HepG2 (cell line): Measurements from ENCODE around the gene MAP3K5. TPM values are rescaled to one million over a fixed set of nuclear protein-coding genes. Genes with fewer than 3 reads are reported as not detected.

Experiments used
- ATAC-seq: fragments of 200-7000 bp; cut with Tn5 transposase; 3 replicates; pipeline ENCODE4 v1.9.1; 2020; ENCODE audit warnings: mild to moderate bottlenecking, moderate library complexity
- BruUV-seq: library from RNA; stranded (reverse); fragments of 400-500 nt; replicated peaks from 2 replicates; lab custom pipeline; 2021; lab: Mats Ljungman, UMichigan
- CTCF ChIA-PET: fragments of 300-600 bp; formaldehyde crosslinking; extraction: SDS; loops from one replicate; lab custom pipeline; 2021; ENCODE audit warnings: low total read pairs, inconsistent platforms, low intra/inter-chr PET ratio; lab: Yijun Ruan, JAX
- POLR2A ChIA-PET: fragments of 350-600 bp; sonication (Branson Sonifier 250); formaldehyde crosslinking; loops from one replicate; lab custom pipeline; 2020; ENCODE audit warnings: antibody characterized with exemption, inconsistent platforms; lab: Yijun Ruan, JAX
- DNase-seq: peaks from one replicate; pipeline ENCODE4 v3.0.0-alpha.2; 2015; ENCODE audit warnings: low spot score
- FAIRE-seq: peaks from 3 replicates; lab custom pipeline; 2011; peaks lifted over from hg19 to GRCh38; lab: Jason Lieb, UNC
- H2AFZ ChIP-seq: one replicate; pipeline ENCODE4 v1.6.1; 2011; ENCODE audit warnings: low read length, inconsistent platforms
- H3K27ac ChIP-seq: fragments of 300-600 bp; 3 replicates; pipeline ENCODE4 v1.8.0; 2011; ENCODE audit warnings: mixed run types, mild to moderate bottlenecking, mixed read lengths, low read length, inconsistent platforms; ENCODE audit not compliant: insufficient read depth; ENCODE audit errors: extremely low read length
- H3K27me3 ChIP-seq, 2 experiments: fragments of 200-600 bp in 1 of 2; 2 replicates in 1 of 2; 3 replicates in 1 of 2; pipeline versions ENCODE4 v1.6.0 to v1.8.0; 2011; ENCODE audit warnings: low read length in 2 of 2, mild to moderate bottlenecking in 2 of 2, moderate library complexity in 2 of 2, inconsistent platforms in 1 of 2; ENCODE audit not compliant: insufficient read depth in 2 of 2, control insufficient read depth in 1 of 2
- H3K36me3 ChIP-seq, 2 experiments: fragments of 200-600 bp in 1 of 2; replicated peaks in 1 of 2; 2 replicates in 1 of 2; 3 replicates in 1 of 2; pipeline versions ENCODE4 v1.5.1 to v1.8.0; 2011; ENCODE audit warnings: low read length in 2 of 2, inconsistent platforms in 1 of 2; ENCODE audit not compliant: insufficient read depth in 2 of 2, control insufficient read depth in 1 of 2
- H3K4me1 ChIP-seq: 2 replicates; pipeline ENCODE4 v1.5.1; 2012; ENCODE audit warnings: low read length, inconsistent platforms; ENCODE audit not compliant: insufficient read depth
- H3K4me2 ChIP-seq: 2 replicates; pipeline ENCODE4 v1.6.0; 2011; ENCODE audit warnings: low read depth, low read length, inconsistent platforms
- H3K4me3 ChIP-seq, 3 experiments: fragments of 200-600 bp in 1 of 3; sonication (generic), shearing (Covaris generic) in 1 of 3; replicated peaks in 1 of 3; 2 replicates each; pipeline ENCODE4 v1.5.1; 2011 to 2016; ENCODE audit warnings: low read length in 3 of 3, inconsistent platforms in 2 of 3, low read depth in 2 of 3, mild to moderate bottlenecking in 2 of 3, control low read depth in 1 of 3, mixed read lengths in 1 of 3; ENCODE audit not compliant: insufficient read depth in 1 of 3
- H3K79me2 ChIP-seq: one replicate; pipeline ENCODE4 v1.6.1; 2011; ENCODE audit warnings: low read length, inconsistent platforms; ENCODE audit not compliant: insufficient read depth
- H3K9ac ChIP-seq: 2 replicates; pipeline ENCODE4 v1.6.0; 2011; ENCODE audit warnings: mild to moderate bottlenecking, low read depth, low read length, inconsistent platforms; ENCODE audit not compliant: insufficient read depth
- H3K9me3 ChIP-seq: 2 replicates; pipeline ENCODE4 v1.5.1; 2012; ENCODE audit warnings: mild to moderate bottlenecking, low read length
- H4K20me1 ChIP-seq: 2 replicates; pipeline ENCODE4 v1.6.0; 2011; ENCODE audit warnings: inconsistent platforms, mild to moderate bottlenecking, low read length, moderate library complexity; ENCODE audit not compliant: insufficient read depth
- AGO2 ChIP-seq: fragments of 200-400 bp; formaldehyde crosslinking; optimal IDR thresholded peaks from 2 replicates; pipeline ENCODE3; 2017; ENCODE audit warnings: mild to moderate bottlenecking, low read depth, low read length, moderate library complexity
- ARID5B ChIP-seq: IDR thresholded peaks from 2 replicates; pipeline ENCODE4 v1.4.0; 2020; ENCODE audit warnings: mild to moderate bottlenecking, missing genetic modification reagents
- BATF2 ChIP-seq: sonication (generic); formaldehyde crosslinking; IDR thresholded peaks from 2 replicates; pipeline ENCODE4 v1.8.0; 2022; ENCODE audit warnings: mild to moderate bottlenecking, missing genetic modification reagents, moderate library complexity
- HBP1 ChIP-seq: IDR thresholded peaks from 2 replicates; pipeline ENCODE4 v1.6.1; 2016; ENCODE audit warnings: low read depth, control low read depth
- HCFC1 ChIP-seq: fragments of 150-350 bp; IDR thresholded peaks from 2 replicates; pipeline ENCODE4 v1.6.1; 2014; ENCODE audit warnings: low read depth, low read length
- MIER3 ChIP-seq: IDR thresholded peaks from 2 replicates; pipeline ENCODE4 v1.6.1; 2016; ENCODE audit warnings: missing compliant biosample characterization, borderline replicate concordance
- PHF8 ChIP-seq: sonication (generic); formaldehyde crosslinking; IDR thresholded peaks from 2 replicates; pipeline ENCODE4 v1.5.0; 2020; ENCODE audit warnings: missing genetic modification reagents
- ZNF143 ChIP-seq: sonication (generic); formaldehyde crosslinking; IDR thresholded peaks from 2 replicates; pipeline ENCODE4 v1.4.0; 2020; ENCODE audit warnings: missing genetic modification reagents
- ZNF367 ChIP-seq: sonication (generic); formaldehyde crosslinking; IDR thresholded peaks from 2 replicates; pipeline ENCODE4 v1.4.0; 2020; ENCODE audit warnings: missing genetic modification reagents, borderline replicate concordance
- ZNF414 ChIP-seq: sonication (generic); formaldehyde crosslinking; IDR thresholded peaks from 2 replicates; pipeline ENCODE4 v1.5.0; 2020; ENCODE audit warnings: missing genetic modification reagents
- ZNF501 ChIP-seq: sonication (generic); formaldehyde crosslinking; IDR thresholded peaks from 2 replicates; pipeline ENCODE4 v1.5.1; 2020; ENCODE audit warnings: mild to moderate bottlenecking, moderate library complexity, missing genetic modification reagents
- ZNF644 ChIP-seq: IDR thresholded peaks from 2 replicates; pipeline ENCODE4 v1.6.1; 2016; ENCODE audit warnings: low read depth
- ZNF768 ChIP-seq: sonication (generic); formaldehyde crosslinking; IDR thresholded peaks from 2 replicates; pipeline ENCODE4 v1.4.0; 2020; ENCODE audit warnings: missing genetic modification reagents
- ZSCAN21 ChIP-seq: sonication (generic); formaldehyde crosslinking; IDR thresholded peaks from 2 replicates; pipeline ENCODE4 v1.8.0; 2022; ENCODE audit warnings: mild to moderate bottlenecking, missing genetic modification reagents, moderate library complexity, borderline replicate concordance
- WGBS: methylation state at CpG from one replicate; pipeline ENCODE4 v1.1.6; 2017; ENCODE audit warnings: low lambda C conversion rate; 5-methylcytosine and 5-hydroxymethylcytosine counted together
- in situ Hi-C: cut with HindIII; loops from 2 replicates; pipeline ENCODE4 v1.10.0; 2017; ENCODE audit warnings: low pct_unique_long_range_greater_than_20kb; ENCODE audit not compliant: extremely low pct_ligation_motif_present
- intact Hi-C: fragments of 100-400 bp; cut with micrococcal nuclease; formaldehyde crosslinking; loops from one replicate; pipeline ENCODE4 v1.10.0; 2022; ENCODE audit not compliant: unreplicated experiment
- polyA plus RNA-seq, 8 experiments: library from polyadenylated mRNA; depleted of rRNA in 3 of 8; stranded (reverse) in 7 of 8; unstranded in 1 of 8; fragments of >200 nt; fragmentation: Illumina TruSeq in 4 of 8; extraction: Trizol in 4 of 8; gene quantifications; 2 replicates each; pipeline versions ENCODE4 v1.2.1 to v1.2.3, GENCODE V29; 2011 to 2016; ENCODE audit warnings: low read depth in 4 of 8, missing spikeins in 1 of 8, mixed read lengths in 1 of 8; ENCODE audit not compliant: insufficient read depth in 1 of 8
- total RNA-seq, 5 experiments: library from RNA; depleted of rRNA; stranded (reverse); fragments of >200 nt; fragmentation: Illumina TruSeq; extraction: Trizol; gene quantifications; 2 replicates each; pipeline ENCODE4 v1.2.3, GENCODE V29; 2016; ENCODE audit warnings: low read depth in 1 of 5

Gene MAP3K5
- total and polyA plus RNA-seq, 2 of the 13 experiments (the other 11 are each of a cell fraction or from before 2014, with no cell fraction given) = not detected

GRCh38 chr6:136672144-136672543, 120.1 kb downstream of the MAP3K5 start:
- FAIRE-seq = no peak
- Histone ChIP-seq H3K27me3 (peaks cover 0 to 2% of the 10 kb centered on the region in 2 experiments; a peak in 1 of 5 replicates), H3K4me3 (no peak overlapping the region), H2AFZ (no peak overlapping the region), H3K36me3 (no peaks in the 10 kb centered on the region), H3K27ac (no peak overlapping the region), H4K20me1 (no peaks in the 10 kb centered on the region), H3K9me3 (no peaks in the 10 kb centered on the region), H3K9ac (no peak overlapping the region), H3K79me2 (no peaks in the 10 kb centered on the region), H3K4me2 (no peak overlapping the region), H3K4me1 (no peaks in the 10 kb centered on the region)
- ChIA-PET CTCF (no interaction called here), POLR2A (no interaction called here)
- ATAC-seq = no peak
- intact Hi-C loops (no loop called here), in situ Hi-C loops (no loop called here)
- TF ChIP-seq ZNF367 (no peak), ZSCAN21 (CRISPR knock-in tag) (no peak), HBP1 (CRISPR knock-in tag) (no peak), ZNF414 (CRISPR knock-in tag) (no peak)
- no peak for DNase-seq
- no TSS peak for BruUV-seq
- 9% methylated on average over 4 of the region's 4 CpGs for WGBS

GRCh38 chr6:136669299-136669699, 123.0 kb downstream of the MAP3K5 start:
- no peaks in the 10 kb centered on the region for H3K36me3 ChIP-seq
- DNase-seq (peak; percentile 19), FAIRE-seq (no peak), ATAC-seq (no peak)
- ChIA-PET POLR2A (no interaction called here), CTCF (no interaction called here)
- no peaks in the 10 kb centered on the region for H4K20me1 ChIP-seq
- no peaks in the 10 kb centered on the region for H3K9me3 ChIP-seq
- intact Hi-C loops (no loop called here), in situ Hi-C loops (no loop called here)
- H3K27me3 ChIP-seq = peaks cover 0 to 2% of the 10 kb centered on the region in 2 experiments; a peak in 1 of 5 replicates
- no peak overlapping the region for H3K27ac ChIP-seq
- H3K9ac ChIP-seq = no peak overlapping the region
- no peaks in the 10 kb centered on the region for H3K79me2 ChIP-seq
- H2AFZ ChIP-seq = no peak overlapping the region
- no TSS peak for BruUV-seq
- WGBS = 11% methylated on average over 3 of the region's 3 CpGs
- no peak overlapping the region for H3K4me3 ChIP-seq
- H3K4me1 ChIP-seq = no peaks in the 10 kb centered on the region
- no peak overlapping the region for H3K4me2 ChIP-seq
- TF ChIP-seq ZNF143 (no peak), PHF8 (CRISPR knock-in tag) (no peak), AGO2 (no peak), BATF2 (no peak), ARID5B (CRISPR knock-in tag) (no peak), ZNF768 (CRISPR knock-in tag) (no peak), HCFC1 (no peak), MIER3 (no peak), ZNF644 (CRISPR knock-in tag) (no peak), ZNF501 (CRISPR knock-in tag) (no peak)
